Panc1 (cell line): Measurements from ENCODE around the gene CDKN2D. TPM values are rescaled to one million over a fixed set of nuclear protein-coding genes. Genes with fewer than 3 reads are reported as not detected.

Experiments used
- ATAC-seq: fragments of 200-7000 bp; cut with Tn5 transposase; 2 replicates; pipeline ENCODE4 v1.9.1; 2020; ENCODE audit warnings: mild to moderate bottlenecking, moderate library complexity
- BruUV-seq: library from RNA; stranded (reverse); fragments of 400-500 nt; replicated peaks from 2 replicates; lab custom pipeline; 2021; lab: Mats Ljungman, UMichigan
- CTCF ChIA-PET: fragments of 300-600 bp; sonication (Branson Sonifier 250); formaldehyde crosslinking; loops from one replicate; lab custom pipeline; 2022; ENCODE audit warnings: antibody characterized with exemption; lab: Charles Lee
- POLR2A ChIA-PET: fragments of 300-600 bp; sonication (Branson Sonifier 250); formaldehyde crosslinking; loops from one replicate; lab custom pipeline; 2022; ENCODE audit warnings: antibody characterized with exemption; lab: Charles Lee
- DNase-seq: peaks from one replicate; pipeline ENCODE4 v3.0.0-alpha.2; 2010; ENCODE audit warnings: low read depth, low spot score
- H3K27ac ChIP-seq: 2 replicates; pipeline ENCODE4 v1.5.1; 2011; ENCODE audit warnings: mild to moderate bottlenecking, low read length, inconsistent platforms
- H3K27me3 ChIP-seq: fragments of 200-500 bp; sonication (Bioruptor generic); 2 replicates; pipeline ENCODE4 v1.6.0; 2014; ENCODE audit warnings: low read length, inconsistent platforms; ENCODE audit not compliant: control insufficient read depth, insufficient read depth
- H3K36me3 ChIP-seq: fragments of 200-500 bp; sonication (Bioruptor generic); 2 replicates; pipeline ENCODE4 v1.5.1; 2014; ENCODE audit warnings: inconsistent platforms, mild to moderate bottlenecking, low read length, moderate library complexity; ENCODE audit not compliant: control insufficient read depth, insufficient read depth
- H3K4me1 ChIP-seq: 2 replicates; pipeline ENCODE4 v1.5.1; 2011; ENCODE audit warnings: inconsistent platforms, mild to moderate bottlenecking, low read length, moderate library complexity; ENCODE audit not compliant: control insufficient read depth, insufficient read depth
- H3K4me3 ChIP-seq, 2 experiments: 2 replicates each; pipeline ENCODE4 v1.5.1; 2011 to 2012; ENCODE audit warnings: low read depth in 2 of 2, low read length in 2 of 2, mild to moderate bottlenecking in 2 of 2, inconsistent platforms in 1 of 2, moderate library complexity in 1 of 2
- H3K9me3 ChIP-seq: fragments of 200-500 bp; sonication (Bioruptor generic); 2 replicates; pipeline ENCODE4 v1.5.1; 2014; ENCODE audit warnings: low read depth, mild to moderate bottlenecking, inconsistent platforms, low read length, moderate library complexity; ENCODE audit not compliant: control insufficient read depth, insufficient read depth
- POLR2AphosphoS5 ChIP-seq: IDR thresholded peaks from 2 replicates; pipeline ENCODE4 v1.6.1; 2012; ENCODE audit warnings: mild to moderate bottlenecking, low read depth, low read length, moderate library complexity
- SIN3A ChIP-seq: IDR thresholded peaks from 2 replicates; pipeline ENCODE4 v1.6.1; 2012; ENCODE audit warnings: low read depth, mild to moderate bottlenecking, low read length, moderate library complexity, borderline replicate concordance; ENCODE audit not compliant: insufficient read depth
- TCF7L2 ChIP-seq: IDR thresholded peaks from 2 replicates; pipeline ENCODE4 v1.6.1; 2011; ENCODE audit warnings: mild to moderate bottlenecking, low read depth, low read length, inconsistent platforms
- in situ Hi-C: cut with HindIII; loops from 2 replicates; pipeline ENCODE4 v1.10.0; 2016; ENCODE audit warnings: low sequenced_read_pairs, low pct_unique_long_range_greater_than_20kb
- intact Hi-C: fragments of 100-400 bp; cut with micrococcal nuclease; formaldehyde crosslinking; loops from one replicate; pipeline ENCODE4 v1.10.0; 2022; ENCODE audit not compliant: unreplicated experiment
- total RNA-seq: library from RNA; stranded (reverse); gene quantifications from one replicate; pipeline ENCODE4 v1.2.1, GENCODE V29; 2021; ENCODE audit not compliant: unreplicated experiment
- TF ChIP-seq, protein P1 (sequence below), 2 experiments: IDR thresholded peaks; 2 replicates each; pipeline ENCODE4 v1.6.1; 2011 to 2012; ENCODE audit warnings: low read depth in 2 of 2, control low read depth in 1 of 2, low read length in 1 of 2, mild to moderate bottlenecking in 1 of 2, moderate library complexity in 1 of 2; ENCODE audit not compliant: insufficient read depth in 1 of 2
- TF ChIP-seq, protein P2 (sequence below): fragments of 450-650 bp; IDR thresholded peaks from 2 replicates; pipeline ENCODE4 v1.5.1; 2017; ENCODE audit warnings: mild to moderate bottlenecking

CDKN2D gene
- total RNA-seq, 1 experiment from 2014 or later = 7.3 TPM

DNA sequence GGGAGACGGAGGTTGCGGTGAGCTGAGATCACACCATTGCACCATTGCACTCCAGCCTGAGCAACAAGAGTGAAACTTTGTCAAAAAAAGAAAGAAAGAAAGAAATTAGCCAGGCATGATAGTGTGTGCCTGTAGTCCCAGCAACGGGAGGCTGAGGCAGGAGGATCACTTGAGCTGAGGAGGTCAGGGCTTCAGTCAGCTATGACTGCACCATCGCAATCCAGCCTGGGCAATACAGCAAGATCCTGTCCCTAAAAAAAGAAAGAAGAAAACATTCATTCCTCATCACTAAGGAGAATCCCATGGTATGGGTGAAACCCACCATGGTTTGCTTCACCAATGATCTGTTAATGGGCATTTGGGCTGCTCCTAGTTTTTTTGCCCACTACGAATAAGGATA, 31.4 kb upstream of the CDKN2D start:
- intact Hi-C loops = no loop called here
- POLR2A ChIA-PET = no interaction called here
- no peaks in the 10 kb centered on the region for H3K36me3 ChIP-seq
- H3K27ac ChIP-seq = no peak overlapping the region
- no peak overlapping the region for H3K4me3 ChIP-seq
- TF ChIP-seq TCF7L2 (no peak), POLR2AphosphoS5 (no peak), SIN3A (no peak)
- TF ChIP-seq, protein P1, sequence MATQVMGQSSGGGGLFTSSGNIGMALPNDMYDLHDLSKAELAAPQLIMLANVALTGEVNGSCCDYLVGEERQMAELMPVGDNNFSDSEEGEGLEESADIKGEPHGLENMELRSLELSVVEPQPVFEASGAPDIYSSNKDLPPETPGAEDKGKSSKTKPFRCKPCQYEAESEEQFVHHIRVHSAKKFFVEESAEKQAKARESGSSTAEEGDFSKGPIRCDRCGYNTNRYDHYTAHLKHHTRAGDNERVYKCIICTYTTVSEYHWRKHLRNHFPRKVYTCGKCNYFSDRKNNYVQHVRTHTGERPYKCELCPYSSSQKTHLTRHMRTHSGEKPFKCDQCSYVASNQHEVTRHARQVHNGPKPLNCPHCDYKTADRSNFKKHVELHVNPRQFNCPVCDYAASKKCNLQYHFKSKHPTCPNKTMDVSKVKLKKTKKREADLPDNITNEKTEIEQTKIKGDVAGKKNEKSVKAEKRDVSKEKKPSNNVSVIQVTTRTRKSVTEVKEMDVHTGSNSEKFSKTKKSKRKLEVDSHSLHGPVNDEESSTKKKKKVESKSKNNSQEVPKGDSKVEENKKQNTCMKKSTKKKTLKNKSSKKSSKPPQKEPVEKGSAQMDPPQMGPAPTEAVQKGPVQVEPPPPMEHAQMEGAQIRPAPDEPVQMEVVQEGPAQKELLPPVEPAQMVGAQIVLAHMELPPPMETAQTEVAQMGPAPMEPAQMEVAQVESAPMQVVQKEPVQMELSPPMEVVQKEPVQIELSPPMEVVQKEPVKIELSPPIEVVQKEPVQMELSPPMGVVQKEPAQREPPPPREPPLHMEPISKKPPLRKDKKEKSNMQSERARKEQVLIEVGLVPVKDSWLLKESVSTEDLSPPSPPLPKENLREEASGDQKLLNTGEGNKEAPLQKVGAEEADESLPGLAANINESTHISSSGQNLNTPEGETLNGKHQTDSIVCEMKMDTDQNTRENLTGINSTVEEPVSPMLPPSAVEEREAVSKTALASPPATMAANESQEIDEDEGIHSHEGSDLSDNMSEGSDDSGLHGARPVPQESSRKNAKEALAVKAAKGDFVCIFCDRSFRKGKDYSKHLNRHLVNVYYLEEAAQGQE (IDR thresholded peaks at IDR 0.05; ENCODE audit: insufficient read depth in 1 of 2, low read depth in 2 of 2, low read length in 1 of 2) = no peak
- TF ChIP-seq, protein P2, sequence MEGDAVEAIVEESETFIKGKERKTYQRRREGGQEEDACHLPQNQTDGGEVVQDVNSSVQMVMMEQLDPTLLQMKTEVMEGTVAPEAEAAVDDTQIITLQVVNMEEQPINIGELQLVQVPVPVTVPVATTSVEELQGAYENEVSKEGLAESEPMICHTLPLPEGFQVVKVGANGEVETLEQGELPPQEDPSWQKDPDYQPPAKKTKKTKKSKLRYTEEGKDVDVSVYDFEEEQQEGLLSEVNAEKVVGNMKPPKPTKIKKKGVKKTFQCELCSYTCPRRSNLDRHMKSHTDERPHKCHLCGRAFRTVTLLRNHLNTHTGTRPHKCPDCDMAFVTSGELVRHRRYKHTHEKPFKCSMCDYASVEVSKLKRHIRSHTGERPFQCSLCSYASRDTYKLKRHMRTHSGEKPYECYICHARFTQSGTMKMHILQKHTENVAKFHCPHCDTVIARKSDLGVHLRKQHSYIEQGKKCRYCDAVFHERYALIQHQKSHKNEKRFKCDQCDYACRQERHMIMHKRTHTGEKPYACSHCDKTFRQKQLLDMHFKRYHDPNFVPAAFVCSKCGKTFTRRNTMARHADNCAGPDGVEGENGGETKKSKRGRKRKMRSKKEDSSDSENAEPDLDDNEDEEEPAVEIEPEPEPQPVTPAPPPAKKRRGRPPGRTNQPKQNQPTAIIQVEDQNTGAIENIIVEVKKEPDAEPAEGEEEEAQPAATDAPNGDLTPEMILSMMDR = no peak
- ATAC-seq = no peak
- BruUV-seq = no TSS peak
- no peak for DNase-seq
- no peaks in the 10 kb centered on the region for H3K27me3 ChIP-seq
- H3K4me1 ChIP-seq = peaks cover 16% of the 10 kb centered on the region
- in situ Hi-C loops = no loop called here
- CTCF ChIA-PET = no interaction called here
- no peaks in the 10 kb centered on the region for H3K9me3 ChIP-seq

DNA sequence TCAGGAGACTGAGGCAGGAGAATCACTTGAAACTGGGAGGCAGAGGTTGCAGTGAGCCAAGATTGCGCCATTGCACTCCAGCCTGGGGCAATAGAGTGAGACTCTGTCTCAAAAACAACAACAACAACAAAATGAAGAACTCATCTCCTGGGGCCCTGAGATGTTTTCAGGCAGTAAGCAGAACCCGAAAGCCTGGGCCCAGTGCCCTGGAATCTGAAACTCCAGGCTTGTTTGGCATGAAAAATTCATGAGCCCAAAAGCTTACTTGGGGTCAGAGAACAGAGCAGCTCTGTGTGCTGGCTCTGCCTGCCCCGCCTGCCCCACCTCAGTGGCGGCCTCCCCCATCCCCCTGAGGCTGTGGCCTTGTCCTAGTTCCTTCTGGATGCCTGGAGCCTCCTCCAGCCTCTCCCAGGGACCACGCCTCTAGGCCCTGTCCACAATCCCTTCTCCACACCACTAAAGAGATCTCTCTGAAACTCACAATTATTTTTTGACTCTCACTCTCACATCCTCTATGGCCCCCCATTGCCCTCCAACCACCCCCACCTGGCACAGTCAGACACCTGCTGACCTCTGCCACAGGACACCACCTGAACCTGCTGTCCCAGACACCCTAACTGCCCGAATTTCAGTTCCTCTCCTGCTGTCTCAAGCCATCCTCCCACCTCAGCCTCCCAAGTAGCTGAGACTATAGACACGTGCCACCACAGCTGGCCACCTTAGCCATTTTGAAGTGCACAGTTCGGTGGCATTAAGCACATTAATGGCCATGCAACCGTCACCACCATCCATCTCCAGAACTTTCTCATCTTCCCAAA, 25.2 kb upstream of the CDKN2D start:
- ChIA-PET POLR2A (no interaction called here), CTCF (no interaction called here)
- Histone ChIP-seq H3K27ac (no peak overlapping the region), H3K36me3 (no peaks in the 10 kb centered on the region), H3K27me3 (no peaks in the 10 kb centered on the region), H3K4me1 (no peaks in the 10 kb centered on the region), H3K9me3 (no peaks in the 10 kb centered on the region), H3K4me3 (no peak overlapping the region)
- TF ChIP-seq, protein P1 (IDR thresholded peaks at IDR 0.05; ENCODE audit: insufficient read depth in 1 of 2, low read depth in 2 of 2, low read length in 1 of 2) = no peak
- TF ChIP-seq POLR2AphosphoS5 = no peak
- TF ChIP-seq, protein P2 = no peak
- TF ChIP-seq TCF7L2 = no peak
- TF ChIP-seq SIN3A = no peak
- DNase-seq (no peak), ATAC-seq (no peak)
- BruUV-seq = no TSS peak
- intact Hi-C loops (no loop called here), in situ Hi-C loops (no loop called here)
